GM19240 (cell line): Measurements from ENCODE around the gene SLC5A8.
"Not testable (repeated sequence)": the region's sequence is repeated elsewhere in the genome, so short reads cannot be mapped to it uniquely, and the experiment has no call there.

Experiments
- DNase-seq: peaks from one replicate; pipeline ENCODE4 v3.0.0; 2011; ENCODE audit warnings: low spot score; ENCODE audit not compliant: insufficient read length

SLC5A8 gene

GRCh38 chr12:101172316-101172715 lies 37.7 kb downstream of the SLC5A8 start:
- no peak for DNase-seq

DNA sequence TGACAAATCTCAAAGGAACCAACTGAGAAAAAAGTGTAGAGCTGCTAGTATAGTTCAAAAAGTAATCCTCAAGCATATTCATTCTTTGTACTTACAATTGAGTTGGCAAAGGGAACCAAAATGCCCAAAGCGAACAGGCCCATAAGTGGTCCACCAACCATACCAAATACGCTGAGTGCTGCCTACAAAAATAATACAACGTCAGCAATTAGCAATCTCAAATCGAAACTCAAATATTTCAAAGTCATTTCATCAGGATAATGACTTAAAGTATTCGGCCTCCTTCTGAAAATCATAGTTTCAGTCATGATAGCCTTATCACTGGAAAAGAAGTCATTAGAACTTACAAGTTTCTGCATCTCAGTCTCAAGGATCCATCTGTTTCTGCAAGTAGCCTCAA lies 42.0 kb downstream of the SLC5A8 start:
- no peak for DNase-seq

DNA sequence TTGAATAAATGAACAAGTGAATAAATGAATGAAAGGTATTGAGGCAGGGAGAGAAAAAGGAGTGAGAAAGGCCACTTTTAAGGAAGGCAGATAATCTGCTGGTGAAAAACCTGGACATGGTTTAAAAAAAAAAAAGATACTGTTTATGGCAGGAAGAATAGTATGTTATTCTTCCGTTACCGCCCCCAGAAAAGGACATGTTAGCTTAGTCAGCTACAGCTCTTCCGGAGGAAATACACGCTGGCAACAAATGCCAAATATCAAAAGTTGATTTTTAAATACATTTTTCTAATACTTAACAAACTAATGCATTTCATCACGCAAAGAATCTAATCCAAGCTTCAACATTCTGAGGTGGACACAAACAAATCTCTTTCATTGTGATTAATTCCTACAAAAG lies 43.2 kb downstream of the SLC5A8 start:
- no peak for DNase-seq

DNA sequence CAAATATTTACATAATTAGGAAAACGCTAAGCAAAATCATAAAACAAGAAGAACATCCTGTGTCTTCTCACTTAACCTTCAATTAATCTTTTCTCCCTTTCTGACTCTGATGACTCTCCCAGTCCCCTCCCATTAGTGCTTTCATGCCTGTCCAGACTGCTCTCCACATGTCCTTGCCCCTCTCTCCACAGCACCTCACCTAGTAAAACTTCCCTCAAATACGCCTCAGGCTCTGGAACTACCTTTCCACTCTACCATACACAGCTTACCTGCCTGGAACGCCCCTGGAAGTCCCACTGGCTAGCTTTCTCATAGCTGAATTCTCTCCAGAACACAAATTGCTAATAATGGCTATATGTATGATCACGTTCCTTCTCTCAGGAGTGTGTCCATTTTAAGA lies 44.7 kb downstream of the SLC5A8 start:
- DNase-seq: no peak

GRCh38 chr12:101145777-101146431 lies 64.1 kb downstream of the SLC5A8 start:
- DNase-seq: not testable (repeated sequence)

- DNase-seq: no peak
Observed at GRCh38 chr12:101127521-101128219, 82.4 kb downstream of the SLC5A8 start.

GRCh38 chr12:101117842-101118241 lies 92.2 kb downstream of the SLC5A8 start:
- no peak for DNase-seq

- no peak for DNase-seq
Observed at GRCh38 chr12:101116911-101117310, 93.1 kb downstream of the SLC5A8 start.

DNA sequence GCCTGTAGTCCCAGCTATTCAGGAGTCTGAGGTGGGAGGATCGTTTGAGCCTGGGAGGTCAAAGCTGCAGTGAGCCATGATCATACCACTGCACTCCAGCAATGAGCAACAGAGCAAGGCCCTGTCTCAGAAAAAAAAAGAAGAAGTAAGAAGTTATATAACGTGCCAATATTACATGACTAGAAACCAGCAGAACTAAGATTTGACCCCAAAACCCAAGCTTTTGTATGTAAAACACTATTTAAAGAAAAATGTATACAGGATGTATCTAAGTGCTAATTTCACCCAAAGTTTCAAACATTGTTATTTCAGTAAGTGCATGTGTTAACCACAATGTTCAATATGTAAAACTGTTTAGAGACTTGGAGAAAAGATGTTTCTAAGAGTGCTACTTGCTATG lies 94.7 kb downstream of the SLC5A8 start:
- DNase-seq: no peak

GRCh38 chr12:101111441-101111840 lies 98.6 kb downstream of the SLC5A8 start:
- DNase-seq: no peak

GRCh38 chr12:101110866-101111265 lies 99.2 kb downstream of the SLC5A8 start:
- DNase-seq: no peak

- DNase-seq: no peak
Observed at GRCh38 chr12:101108130-101108529, 101.9 kb downstream of the SLC5A8 start.

DNA sequence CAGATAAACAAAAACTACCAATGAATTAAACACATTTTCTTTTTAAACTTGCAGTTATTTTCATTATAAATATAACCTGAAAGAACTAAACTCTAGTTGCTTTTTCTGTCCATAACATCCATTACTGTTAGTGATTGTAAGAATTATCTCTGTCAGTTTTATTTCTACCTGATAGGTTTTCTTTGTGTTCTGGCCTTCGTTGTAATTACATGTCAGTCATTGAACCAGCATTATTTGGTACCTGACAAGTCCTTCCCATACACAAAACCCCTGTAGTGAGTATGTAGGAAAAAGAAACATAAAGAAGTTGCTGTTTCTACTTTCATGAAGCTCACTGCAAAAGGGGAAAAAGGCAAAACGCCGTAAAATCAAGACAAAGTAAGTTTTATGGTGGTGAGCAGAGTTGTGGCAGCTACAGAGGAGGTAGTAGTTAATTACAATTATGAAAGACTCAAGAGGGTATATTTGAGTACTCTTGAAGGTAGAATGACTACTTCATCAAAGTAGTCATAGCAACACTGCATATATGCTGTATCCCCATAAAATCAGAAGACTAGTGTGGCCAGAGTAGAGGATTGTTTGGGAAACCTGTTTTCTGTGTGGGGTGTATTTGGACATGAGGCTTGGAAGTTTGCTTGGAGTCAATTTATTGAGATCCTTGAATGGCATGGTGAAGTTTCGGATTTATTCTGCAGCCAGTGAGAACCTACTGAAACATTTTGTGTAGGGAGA lies 102.8 kb downstream of the SLC5A8 start:
- no peak for DNase-seq
